H1 (cell line): ENCODE results near the gene GSG1L2. TPM values are rescaled to one million over a fixed set of nuclear protein-coding genes. Genes with fewer than 3 reads are reported as not detected.

Experiments
- CTCF ChIA-PET: fragments of 300-600 bp; sonication (Branson Sonifier 250); formaldehyde crosslinking; loops from one replicate; lab custom pipeline; 2021; ENCODE audit not compliant: partially characterized antibody; lab: Charles Lee
- POLR2A ChIA-PET: fragments of 300-600 bp; sonication (Branson Sonifier 250); formaldehyde crosslinking; loops from one replicate; lab custom pipeline; 2021; ENCODE audit warnings: inconsistent platforms; ENCODE audit not compliant: partially characterized antibody; lab: Charles Lee
- DNase-seq, 2 experiments: peaks; one replicate each; pipeline versions ENCODE4 v3.0.0 to v3.0.0-alpha.2; 2010 to 2022; ENCODE audit warnings: low spot score in 2 of 2, low read depth in 1 of 2, mixed read lengths in 1 of 2
- FAIRE-seq: peaks from 2 replicates; lab custom pipeline; 2011; peaks lifted over from hg19 to GRCh38; lab: Jason Lieb, UNC
- H2AFZ ChIP-seq: 2 replicates; pipeline ENCODE4 v1.8.1; 2012; ENCODE audit warnings: low read length, inconsistent platforms
- H2AK5ac ChIP-seq: 2 replicates; pipeline ENCODE4 v1.6.1; 2013; ENCODE audit warnings: low read depth, low read length
- H2BK120ac ChIP-seq: replicated peaks from 2 replicates; pipeline ENCODE3; 2013; ENCODE audit warnings: low read depth, low read length, inconsistent platforms
- H2BK12ac ChIP-seq: 2 replicates; pipeline ENCODE4 v1.6.1; 2013; ENCODE audit warnings: low read depth, low read length
- H2BK15ac ChIP-seq: 2 replicates; pipeline ENCODE4 v1.6.1; 2013; ENCODE audit warnings: low read length
- H2BK20ac ChIP-seq: 2 replicates; pipeline ENCODE4 v1.6.1; 2013; ENCODE audit warnings: low read length
- H2BK5ac ChIP-seq: 2 replicates; pipeline ENCODE4 v1.6.1; 2013; ENCODE audit warnings: low read depth, low read length
- H3K14ac ChIP-seq: 2 replicates; pipeline ENCODE4 v1.6.1; 2013; ENCODE audit warnings: inconsistent platforms; ENCODE audit not compliant: insufficient read length
- H3K18ac ChIP-seq: 2 replicates; pipeline ENCODE4 v1.6.1; 2013; ENCODE audit warnings: low read length; ENCODE audit errors: extremely low read depth
- H3K23ac ChIP-seq: 2 replicates; pipeline ENCODE4 v1.6.1; 2013; ENCODE audit warnings: inconsistent platforms; ENCODE audit not compliant: insufficient read length
- H3K23me2 ChIP-seq: 2 replicates; pipeline ENCODE4 v1.6.1; 2013; ENCODE audit warnings: low read depth, low read length
- H3K27ac ChIP-seq: 2 replicates; pipeline ENCODE4 v1.6.1; 2011; ENCODE audit warnings: low read depth, low read length, inconsistent platforms
- H3K27me3 ChIP-seq, 4 experiments: replicated peaks in 1 of 4; 1 replicate in 1 of 4; 2 replicates in 3 of 4; pipeline versions ENCODE4 v1.6.1 to v1.8.1; 2011 to 2013; ENCODE audit warnings: low read length in 3 of 4, mild to moderate bottlenecking in 3 of 4, inconsistent platforms in 2 of 4, mixed read lengths in 2 of 4, moderate library complexity in 1 of 4; ENCODE audit not compliant: control insufficient read depth in 3 of 4, insufficient read depth in 3 of 4; ENCODE audit errors: extremely low read depth in 1 of 4
- H3K36me3 ChIP-seq, 4 experiments: 2 replicates each; pipeline versions ENCODE4 v1.6.1 to v1.8.1; 2011 to 2013; ENCODE audit warnings: mild to moderate bottlenecking in 4 of 4, low read length in 3 of 4, moderate library complexity in 2 of 4, control low read depth in 1 of 4, inconsistent platforms in 1 of 4; ENCODE audit not compliant: insufficient read depth in 4 of 4, control insufficient read depth in 2 of 4
- H3K4ac ChIP-seq: replicated peaks from 2 replicates; pipeline ENCODE3; 2013; ENCODE audit warnings: low read length, low read depth, mixed read lengths, inconsistent platforms; ENCODE audit not compliant: insufficient read length
- H3K4me1 ChIP-seq, 4 experiments: replicated peaks in 1 of 4; 1 replicate in 1 of 4; 2 replicates in 3 of 4; pipeline versions ENCODE4 v1.6.1 to v1.8.1; 2011 to 2013; ENCODE audit warnings: low read length in 3 of 4, inconsistent platforms in 2 of 4, mixed read lengths in 1 of 4; ENCODE audit not compliant: insufficient read depth in 4 of 4, control insufficient read depth in 3 of 4
- H3K4me2 ChIP-seq, 2 experiments: 2 replicates each; pipeline versions ENCODE4 v1.6.1 to v1.8.1; 2011 to 2013; ENCODE audit warnings: low read depth in 2 of 2, low read length in 2 of 2, control low read depth in 1 of 2, inconsistent platforms in 1 of 2, mild to moderate bottlenecking in 1 of 2; ENCODE audit not compliant: insufficient read depth in 1 of 2
- H3K4me3 ChIP-seq, 4 experiments: fragments of 200-600, 300-600 bp in 1 of 4; sonication (generic), shearing (Covaris generic), sonication (Bioruptor Twin) in 1 of 4; 2 replicates each; pipeline versions ENCODE4 v1.5.1 to v1.8.1; 2011 to 2016; ENCODE audit warnings: low read length in 4 of 4, low read depth in 3 of 4, control low read depth in 2 of 4, inconsistent platforms in 2 of 4, mild to moderate bottlenecking in 2 of 4, mixed read lengths in 1 of 4, moderate library complexity in 1 of 4; ENCODE audit not compliant: insufficient read depth in 2 of 4; ENCODE audit errors: extremely low read depth in 1 of 4
- H3K56ac ChIP-seq: replicated peaks from 2 replicates; pipeline ENCODE3; 2013; ENCODE audit warnings: low read depth, mild to moderate bottlenecking, mixed read lengths, low read length, inconsistent platforms; ENCODE audit not compliant: insufficient read length
- H3K79me1 ChIP-seq: 2 replicates; pipeline ENCODE4 v1.6.1; 2013; ENCODE audit warnings: low read depth, low read length, control low read depth
- H3K79me2 ChIP-seq, 2 experiments: 2 replicates each; pipeline versions ENCODE4 v1.6.1 to v1.8.1; 2012 to 2013; ENCODE audit warnings: low read length in 2 of 2, mild to moderate bottlenecking in 2 of 2, inconsistent platforms in 1 of 2; ENCODE audit not compliant: insufficient read depth in 2 of 2, control insufficient read depth in 1 of 2
- H3K9ac ChIP-seq, 4 experiments: replicated peaks in 1 of 4; 1 replicate in 1 of 4; 2 replicates in 3 of 4; pipeline versions ENCODE4 v1.6.1 to v1.8.1; 2011 to 2013; ENCODE audit warnings: low read depth in 3 of 4, low read length in 3 of 4, control low read depth in 2 of 4, mild to moderate bottlenecking in 2 of 4, moderate library complexity in 2 of 4, inconsistent platforms in 1 of 4; ENCODE audit errors: extremely low read depth in 1 of 4
- H3K9me3 ChIP-seq, 2 experiments: 2 replicates each; pipeline versions ENCODE4 v1.6.1 to v1.8.1; 2012 to 2013; ENCODE audit warnings: mild to moderate bottlenecking in 2 of 2, moderate library complexity in 2 of 2, control low read depth in 1 of 2, inconsistent platforms in 1 of 2, low read depth in 1 of 2, low read length in 1 of 2, mixed read lengths in 1 of 2; ENCODE audit not compliant: insufficient read depth in 2 of 2
- H4K20me1 ChIP-seq, 2 experiments: replicated peaks in 1 of 2; 2 replicates each; pipeline versions ENCODE3 to v1.8.1; 2011 to 2013; ENCODE audit warnings: inconsistent platforms in 2 of 2, low read length in 2 of 2, mild to moderate bottlenecking in 1 of 2; ENCODE audit not compliant: insufficient read depth in 2 of 2, control insufficient read depth in 1 of 2
- H4K5ac ChIP-seq: 2 replicates; pipeline ENCODE4 v1.6.1; 2013; ENCODE audit warnings: low read length, low read depth, mixed read lengths, inconsistent platforms; ENCODE audit not compliant: insufficient read length
- H4K8ac ChIP-seq: 2 replicates; pipeline ENCODE4 v1.8.0; 2013; ENCODE audit warnings: mild to moderate bottlenecking, moderate library complexity, low read length, inconsistent platforms; ENCODE audit not compliant: insufficient read depth; ENCODE audit errors: extremely low read depth
- H4K91ac ChIP-seq: replicated peaks from 2 replicates; pipeline ENCODE3; 2013; ENCODE audit warnings: low read length, mixed read lengths, inconsistent platforms; ENCODE audit not compliant: insufficient read length
- CEBPB ChIP-seq: IDR thresholded peaks from 2 replicates; pipeline ENCODE4 v1.6.1; 2012; ENCODE audit warnings: low read depth, low read length
- CREB1 ChIP-seq: IDR thresholded peaks from 2 replicates; pipeline ENCODE4 v1.6.1; 2012; ENCODE audit warnings: inconsistent platforms
- E2F6 ChIP-seq: IDR thresholded peaks from 2 replicates; pipeline ENCODE4 v1.6.1; 2012; ENCODE audit warnings: inconsistent platforms
- HDAC6 ChIP-seq: IDR thresholded peaks from one replicate; pipeline ENCODE4 v1.7.1; 2012; ENCODE audit warnings: low read depth, mild to moderate bottlenecking, inconsistent platforms, low read length, moderate library complexity
- JUN ChIP-seq: IDR thresholded peaks from 2 replicates; pipeline ENCODE4 v1.6.1; 2011; ENCODE audit warnings: low read depth, mild to moderate bottlenecking, improper control_type of control experiment, low read length
- KDM1A ChIP-seq: fragments of 200-600, 300-600 bp; sonication (generic); IDR thresholded peaks from 2 replicates; pipeline ENCODE4 v1.7.1; 2016; ENCODE audit warnings: mild to moderate bottlenecking, low read length, borderline replicate concordance
- MAFK ChIP-seq: IDR thresholded peaks from 2 replicates; pipeline ENCODE4 v1.6.1; 2012; ENCODE audit warnings: low read depth, mild to moderate bottlenecking, improper control_type of control experiment, low read length
- POLR2A ChIP-seq, 2 experiments: IDR thresholded peaks; 1 replicate in 1 of 2; 2 replicates in 1 of 2; pipeline ENCODE4 v1.6.1; 2011; ENCODE audit warnings: low read depth in 2 of 2, low read length in 2 of 2, mild to moderate bottlenecking in 2 of 2; ENCODE audit errors: control extremely low read depth in 1 of 2
- RAD21 ChIP-seq, 2 experiments: IDR thresholded peaks in 1 of 2; conservative IDR thresholded peaks in 1 of 2; 2 replicates each; pipeline ENCODE4 v1.6.1; 2011; ENCODE audit warnings: low read depth in 2 of 2, low read length in 2 of 2, improper control_type of control experiment in 1 of 2, inconsistent platforms in 1 of 2, mild to moderate bottlenecking in 1 of 2, moderate library complexity in 1 of 2
- RFX5 ChIP-seq: IDR thresholded peaks from 2 replicates; pipeline ENCODE4 v1.6.1; 2011; ENCODE audit warnings: low read depth, low read length, improper control_type of control experiment, borderline replicate concordance
- SP4 ChIP-seq: IDR thresholded peaks from 2 replicates; pipeline ENCODE4 v1.6.1; 2012; ENCODE audit warnings: low read length, inconsistent platforms
- SRF ChIP-seq: IDR thresholded peaks from 2 replicates; pipeline ENCODE4 v1.6.1; 2011; ENCODE audit warnings: mild to moderate bottlenecking, low read depth, low read length, moderate library complexity
- TAF7 ChIP-seq: optimal IDR thresholded peaks from 2 replicates; pipeline ENCODE3; 2011; ENCODE audit warnings: low read depth, mild to moderate bottlenecking, inconsistent platforms, low read length, moderate library complexity, borderline replicate concordance
- TCF12 ChIP-seq: IDR thresholded peaks from 2 replicates; pipeline ENCODE4 v1.6.1; 2011; ENCODE audit warnings: low read depth, mild to moderate bottlenecking, low read length
- ZNF274 ChIP-seq: IDR thresholded peaks from 2 replicates; pipeline ENCODE4 v1.7.0; 2012; ENCODE audit warnings: low read length, borderline replicate concordance; ENCODE audit errors: extremely low read depth
- WGBS, 2 experiments: shearing (Covaris generic) in 1 of 2; methylation state at CpG; one replicate each; pipeline versions ENCODE4 v1.1.6 to v1.1.7; 2013 to 2015; ENCODE audit warnings: low lambda C conversion rate in 2 of 2, mixed read lengths in 2 of 2, inconsistent platforms in 1 of 2, low coverage in 1 of 2, missing lambda C conversion rate in 1 of 2; ENCODE audit not compliant: insufficient replicate concordance in 2 of 2, insufficient coverage in 1 of 2, insufficient read length in 1 of 2; ENCODE audit errors: extremely low coverage in 1 of 2, missing lambda C conversion rate in 1 of 2; 5-methylcytosine and 5-hydroxymethylcytosine counted together
- polyA plus RNA-seq, 7 experiments: library from polyadenylated mRNA; depleted of rRNA in 3 of 7; stranded (reverse) in 5 of 7; unstranded in 2 of 7; fragments of >200 nt in 5 of 7; fragments of 200-250 nt in 2 of 7; gene quantifications; 1 replicate in 5 of 7; 2 replicates in 1 of 7; 4 replicates in 1 of 7; pipeline versions ENCODE4 v1.2.1 to v1.2.3, GENCODE V29; 2011 to 2013; ENCODE audit warnings: missing spikeins in 2 of 7, mixed read lengths in 2 of 7
- total RNA-seq: library from RNA; stranded (reverse); fragmentation: NEBNext Ultra II Directional; extraction: Animal tissue kit (Norgen Biotek cat#: 25700); gene quantifications from 2 replicates; pipeline ENCODE4 v1.2.1, GENCODE V29; 2021

The GSG1L2 gene
- total and polyA plus RNA-seq, 2 of the 8 experiments (the other 6 are each of a cell fraction or from before 2014, with no cell fraction given), result not detected

GRCh38 chr17:9767432-9767991 lies 54.4 kb downstream of the GSG1L2 start:
- Histone ChIP-seq H2BK120ac (no peak overlapping the region), H3K9me3 (no peaks in the 10 kb centered on the region), H4K20me1 (no peaks in the 10 kb centered on the region), H3K14ac (no peak overlapping the region), H2BK15ac (no peak overlapping the region), H3K27me3 (no peaks in the 10 kb centered on the region), H3K4me3 (no peak overlapping the region), H3K79me1 (no peaks in the 10 kb centered on the region), H3K4me2 (no peak overlapping the region), H4K91ac (no peak overlapping the region), H3K36me3 (no peaks in the 10 kb centered on the region), H3K4ac (no peak overlapping the region), H3K4me1 (no peaks in the 10 kb centered on the region; a peak in 1 of 7 replicates), H3K23me2 (no peaks in the 10 kb centered on the region), H2BK12ac (no peak overlapping the region), H3K18ac (no peak overlapping the region; the same call in 1 of the 2 replicates), H3K27ac (no peak overlapping the region), H4K8ac (no peak overlapping the region), H2AFZ (no peak overlapping the region), H2BK5ac (no peak overlapping the region), H3K9ac (no peak overlapping the region), H3K56ac (no peak overlapping the region), H4K5ac (no peak overlapping the region), H3K79me2 (no peaks in the 10 kb centered on the region), H2BK20ac (no peak overlapping the region), H2AK5ac (no peak overlapping the region), H3K23ac (no peak overlapping the region)
- POLR2A ChIA-PET, result no interaction called here
- DNase-seq (no peak), FAIRE-seq (no peak)
- TF ChIP-seq E2F6 (no peak), CREB1 (no peak), HDAC6 (no peak), RFX5 (no peak), TAF7 (no peak), POLR2A (IDR thresholded peaks at IDR 0.05; ENCODE audit: control extremely low read depth in 1 of 2, low read depth in 2 of 2, low read length in 2 of 2) (no peak), MAFK (no peak), TCF12 (no peak), CEBPB (no peak), SRF (no peak), KDM1A (no peak), ZNF274 (no peak), SP4 (no peak), JUN (no peak), RAD21 (IDR thresholded peaks at IDR 0.05 in 1 of 2, conservative IDR thresholded peaks at IDR 0.05 in 1 of 2; ENCODE audit: low read depth in 2 of 2, low read length in 2 of 2) (no peak)
- 88% methylated on average over 7 of the region's 7 CpGs; no CpG with 5 or more reads in 1 of the 2 experiments for WGBS, 2 experiments
- CTCF ChIA-PET, result interaction anchor here (0.7 to 3.6 kb wide), 8 partner anchors 10 to 82 kb away, joined by 3 to 20 read pairs (median 6); no protein-coding TSS in a partner anchor
